Fibroblast of the aortic adventitia (primary cell): Measurements from ENCODE around the gene RSRC1. TPM values are rescaled to one million over a fixed set of nuclear protein-coding genes. Genes with fewer than 3 reads are reported as not detected.
"Not testable (repeated sequence)": the region's sequence is repeated elsewhere in the genome, so short reads cannot be mapped to it uniquely, and the experiment has no call there.

Source experiments
- DNase-seq: peaks from one replicate; pipeline ENCODE4 v3.0.0-alpha.2; 2010; ENCODE audit warnings: low read depth
- H3K4me3 ChIP-seq: 2 replicates; pipeline ENCODE4 v1.5.1; 2011; ENCODE audit warnings: low read depth, mild to moderate bottlenecking, control low read depth, low read length, moderate library complexity
- CTCF ChIP-seq: IDR thresholded peaks from 2 replicates; pipeline ENCODE4 v1.5.1; 2011; ENCODE audit warnings: mild to moderate bottlenecking, low read length, control low read depth, inconsistent platforms; ENCODE audit not compliant: insufficient read depth
- total RNA-seq: library from RNA; depleted of rRNA; stranded (reverse); fragments of >200 nt; gene quantifications from 2 replicates; pipeline ENCODE4 v1.2.3, GENCODE V29; 2012; ENCODE audit warnings: low replicate concordance

The RSRC1 gene
- total RNA-seq, 1 donor: 45.8 TPM

- no peak for TF ChIP-seq CTCF
- DNase-seq: no peak
Measured at GRCh38 chr3:158220575-158220974, 110.7 kb downstream of the RSRC1 start.

GRCh38 chr3:158221426-158221825 is 111.5 kb downstream of the RSRC1 start:
- DNase-seq: no peak
- no peak for TF ChIP-seq CTCF

More at GRCh38 chr3:158220575-158220974, 110.7 kb downstream of the RSRC1 start:
- no peak overlapping the region for H3K4me3 ChIP-seq

GRCh38 chr3:158226429-158226828 is 116.5 kb downstream of the RSRC1 start:
- DNase-seq: no peak
- no peak for TF ChIP-seq CTCF
- H3K4me3 ChIP-seq: no peak overlapping the region

More at GRCh38 chr3:158221426-158221825, 111.5 kb downstream of the RSRC1 start:
- no peak overlapping the region for H3K4me3 ChIP-seq

- not testable (repeated sequence) for DNase-seq, H3K4me3 ChIP-seq
Measured at GRCh38 chr3:158228942-158229341, 119.1 kb downstream of the RSRC1 start.

- no peak for DNase-seq
- H3K4me3 ChIP-seq: no peak overlapping the region
- no peak for TF ChIP-seq CTCF
Measured at GRCh38 chr3:158233791-158234190, 123.9 kb downstream of the RSRC1 start.

GRCh38 chr3:158244274-158244673 is 134.4 kb downstream of the RSRC1 start:
- H3K4me3 ChIP-seq: no peak overlapping the region
- no peak for DNase-seq
- no peak for TF ChIP-seq CTCF

GRCh38 chr3:158247288-158247687 is 137.4 kb downstream of the RSRC1 start:
- no peak overlapping the region for H3K4me3 ChIP-seq
- no peak for DNase-seq
- TF ChIP-seq CTCF: no peak
